HEK293 (cell line): ENCODE results near the gene IL17B.

Experiments used
- BCL11A ChIP-seq: fragments of 450-650 bp; formaldehyde crosslinking; IDR thresholded peaks from 2 replicates; pipeline ENCODE4 v1.5.1; 2016; ENCODE audit warnings: low read depth, missing biosample characterization, missing genetic modification characterization
- FEZF1 ChIP-seq: fragments of 450-650 bp; formaldehyde crosslinking; IDR thresholded peaks from 2 replicates; pipeline ENCODE4 v1.5.1; 2016; ENCODE audit warnings: missing biosample characterization, missing genetic modification characterization
- GLIS2 ChIP-seq: fragments of 450-650 bp; formaldehyde crosslinking; IDR thresholded peaks from 2 replicates; pipeline ENCODE4 v1.5.1; 2016; ENCODE audit warnings: missing biosample characterization, missing genetic modification characterization
- HOXC10 ChIP-seq: sonication (generic); formaldehyde crosslinking; IDR thresholded peaks from 2 replicates; pipeline ENCODE4 v1.8.1; 2023; ENCODE audit warnings: mild to moderate bottlenecking, missing genetic modification reagents
- IKZF3 ChIP-seq: fragments of 450-650 bp; IDR thresholded peaks from 2 replicates; pipeline ENCODE4 v1.5.0; 2018; ENCODE audit warnings: missing biosample characterization, mild to moderate bottlenecking, missing genetic modification characterization, moderate library complexity
- MYNN ChIP-seq: fragments of 450-650 bp; formaldehyde crosslinking; IDR thresholded peaks from 2 replicates; pipeline ENCODE4 v1.5.1; 2016; ENCODE audit warnings: missing biosample characterization, missing genetic modification characterization, borderline replicate concordance
- OSR2 ChIP-seq: fragments of 450-650 bp; formaldehyde crosslinking; IDR thresholded peaks from 2 replicates; pipeline ENCODE4 v1.5.1; 2016; ENCODE audit warnings: missing biosample characterization, missing genetic modification characterization
- ZBTB48 ChIP-seq: fragments of 450-650 bp; formaldehyde crosslinking; IDR thresholded peaks from 2 replicates; pipeline ENCODE4 v1.5.1; 2016; ENCODE audit warnings: missing biosample characterization, missing genetic modification characterization
- ZEB2 ChIP-seq: fragments of 450-650 bp; formaldehyde crosslinking; IDR thresholded peaks from 2 replicates; pipeline ENCODE4 v1.5.1; 2016; ENCODE audit warnings: missing biosample characterization, missing genetic modification characterization
- ZFP3 ChIP-seq: fragments of 450-650 bp; formaldehyde crosslinking; IDR thresholded peaks from 2 replicates; pipeline ENCODE4 v1.5.1; 2016; ENCODE audit warnings: low read depth, missing biosample characterization, missing genetic modification characterization
- ZNF121 ChIP-seq: fragments of 450-650 bp; formaldehyde crosslinking; IDR thresholded peaks from 2 replicates; pipeline ENCODE4 v1.5.1; 2016; ENCODE audit warnings: missing biosample characterization, missing genetic modification characterization
- ZNF133 ChIP-seq: fragments of 450-650 bp; formaldehyde crosslinking; IDR thresholded peaks from 2 replicates; pipeline ENCODE4 v1.5.1; 2016; ENCODE audit warnings: missing biosample characterization, missing genetic modification characterization
- ZNF138 ChIP-seq: fragments of 450-650 bp; formaldehyde crosslinking; IDR thresholded peaks from 2 replicates; pipeline ENCODE4 v1.5.1; 2016; ENCODE audit warnings: missing biosample characterization, missing genetic modification characterization, borderline replicate concordance
- ZNF140 ChIP-seq: fragments of 450-650 bp; formaldehyde crosslinking; IDR thresholded peaks from 2 replicates; pipeline ENCODE4 v1.5.1; 2016; ENCODE audit warnings: missing biosample characterization, missing genetic modification characterization
- ZNF24 ChIP-seq: fragments of 450-650 bp; formaldehyde crosslinking; IDR thresholded peaks from 2 replicates; pipeline ENCODE4 v1.5.1; 2016; ENCODE audit warnings: missing biosample characterization, missing genetic modification characterization
- ZNF416 ChIP-seq: fragments of 450-650 bp; formaldehyde crosslinking; IDR thresholded peaks from 2 replicates; pipeline ENCODE4 v1.5.1; 2016; ENCODE audit warnings: missing biosample characterization, missing genetic modification characterization
- ZNF426 ChIP-seq: fragments of 450-650 bp; formaldehyde crosslinking; IDR thresholded peaks from 2 replicates; pipeline ENCODE4 v1.5.1; 2017; ENCODE audit warnings: missing biosample characterization, missing genetic modification characterization, mild to moderate bottlenecking, inconsistent platforms, moderate library complexity
- ZNF518A ChIP-seq: fragments of 450-650 bp; formaldehyde crosslinking; conservative IDR thresholded peaks from 2 replicates; pipeline ENCODE4 v1.5.1; 2016; ENCODE audit warnings: low read depth, missing biosample characterization, missing genetic modification characterization
- ZNF548 ChIP-seq: fragments of 450-650 bp; formaldehyde crosslinking; IDR thresholded peaks from 2 replicates; pipeline ENCODE4 v1.5.1; 2016; ENCODE audit warnings: missing biosample characterization, missing genetic modification characterization
- ZNF585B ChIP-seq: fragments of 450-650 bp; formaldehyde crosslinking; IDR thresholded peaks from 2 replicates; pipeline ENCODE4 v1.5.1; 2016; ENCODE audit warnings: missing biosample characterization, missing genetic modification characterization
- ZNF600 ChIP-seq: fragments of 450-650 bp; formaldehyde crosslinking; IDR thresholded peaks from 2 replicates; pipeline ENCODE4 v1.5.1; 2016; ENCODE audit warnings: missing biosample characterization, missing genetic modification characterization
- ZNF791 ChIP-seq: fragments of 450-650 bp; formaldehyde crosslinking; IDR thresholded peaks from 2 replicates; pipeline ENCODE4 v1.5.1; 2016; ENCODE audit warnings: missing biosample characterization, missing genetic modification characterization
- ZNF792 ChIP-seq: fragments of 450-650 bp; formaldehyde crosslinking; IDR thresholded peaks from 2 replicates; pipeline ENCODE4 v1.5.1; 2016; ENCODE audit warnings: missing biosample characterization, missing genetic modification characterization
- ZSCAN4 ChIP-seq: fragments of 450-650 bp; formaldehyde crosslinking; IDR thresholded peaks from 2 replicates; pipeline ENCODE4 v1.5.1; 2017; ENCODE audit warnings: missing biosample characterization, missing genetic modification characterization
- TF ChIP-seq, protein P1 (sequence below): fragments of 450-650 bp; formaldehyde crosslinking; IDR thresholded peaks from 2 replicates; pipeline ENCODE4 v1.5.1; 2016; ENCODE audit warnings: missing biosample characterization, missing genetic modification characterization
- TF ChIP-seq, protein P2 (sequence below): sonication (generic); formaldehyde crosslinking; IDR thresholded peaks from 2 replicates; pipeline ENCODE4 v1.8.1; 2022; ENCODE audit warnings: mild to moderate bottlenecking, moderate library complexity, missing genetic modification reagents
- TF ChIP-seq, protein P3 (sequence below): fragments of 450-650 bp; formaldehyde crosslinking; IDR thresholded peaks from 2 replicates; pipeline ENCODE4 v1.5.1; 2016; ENCODE audit warnings: missing biosample characterization, missing genetic modification characterization, low read depth

Gene IL17B

DNA sequence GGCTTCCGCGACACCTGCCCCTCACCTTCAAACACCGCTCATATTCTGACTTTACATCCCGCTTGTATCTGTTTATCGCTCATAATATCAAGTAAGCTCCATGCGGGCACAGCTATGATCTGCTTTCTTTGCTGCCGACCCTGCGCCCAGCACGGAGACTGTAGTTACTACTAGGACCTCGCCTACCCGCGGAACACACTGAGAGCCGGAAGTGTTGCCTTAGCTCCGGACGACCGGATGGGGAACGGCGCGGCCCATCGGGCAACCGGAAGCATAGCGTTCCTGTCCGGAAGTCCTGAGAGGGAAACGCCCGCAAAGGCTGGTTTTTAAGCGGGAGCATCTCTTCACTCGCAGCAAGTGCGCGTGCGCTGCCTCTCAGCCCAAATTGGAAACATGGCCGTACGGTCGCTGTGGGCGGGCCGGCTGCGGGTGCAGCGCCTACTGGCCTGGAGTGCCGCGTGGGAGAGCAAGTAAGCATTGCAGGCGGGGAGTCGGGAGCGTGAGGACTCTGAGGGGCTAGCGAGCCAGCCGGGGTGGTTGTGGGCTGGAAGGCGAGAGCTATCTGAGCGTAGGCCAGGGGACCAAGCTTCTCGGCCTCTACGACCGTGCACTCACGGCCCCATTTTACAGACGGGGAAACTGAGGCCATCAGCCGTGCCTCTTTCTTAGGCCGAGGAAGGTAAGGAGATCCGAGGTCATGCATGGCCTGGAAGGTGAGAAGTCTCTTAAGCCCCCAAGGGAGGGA is 33.8 kb downstream of the IL17B start, which contains the start of gene GRPEL2 (continued):
- TF ChIP-seq MYNN (tag by site-specific recombination): no peak
- no peak for TF ChIP-seq ZNF792 (tag by site-specific recombination)
- TF ChIP-seq, protein P1, sequence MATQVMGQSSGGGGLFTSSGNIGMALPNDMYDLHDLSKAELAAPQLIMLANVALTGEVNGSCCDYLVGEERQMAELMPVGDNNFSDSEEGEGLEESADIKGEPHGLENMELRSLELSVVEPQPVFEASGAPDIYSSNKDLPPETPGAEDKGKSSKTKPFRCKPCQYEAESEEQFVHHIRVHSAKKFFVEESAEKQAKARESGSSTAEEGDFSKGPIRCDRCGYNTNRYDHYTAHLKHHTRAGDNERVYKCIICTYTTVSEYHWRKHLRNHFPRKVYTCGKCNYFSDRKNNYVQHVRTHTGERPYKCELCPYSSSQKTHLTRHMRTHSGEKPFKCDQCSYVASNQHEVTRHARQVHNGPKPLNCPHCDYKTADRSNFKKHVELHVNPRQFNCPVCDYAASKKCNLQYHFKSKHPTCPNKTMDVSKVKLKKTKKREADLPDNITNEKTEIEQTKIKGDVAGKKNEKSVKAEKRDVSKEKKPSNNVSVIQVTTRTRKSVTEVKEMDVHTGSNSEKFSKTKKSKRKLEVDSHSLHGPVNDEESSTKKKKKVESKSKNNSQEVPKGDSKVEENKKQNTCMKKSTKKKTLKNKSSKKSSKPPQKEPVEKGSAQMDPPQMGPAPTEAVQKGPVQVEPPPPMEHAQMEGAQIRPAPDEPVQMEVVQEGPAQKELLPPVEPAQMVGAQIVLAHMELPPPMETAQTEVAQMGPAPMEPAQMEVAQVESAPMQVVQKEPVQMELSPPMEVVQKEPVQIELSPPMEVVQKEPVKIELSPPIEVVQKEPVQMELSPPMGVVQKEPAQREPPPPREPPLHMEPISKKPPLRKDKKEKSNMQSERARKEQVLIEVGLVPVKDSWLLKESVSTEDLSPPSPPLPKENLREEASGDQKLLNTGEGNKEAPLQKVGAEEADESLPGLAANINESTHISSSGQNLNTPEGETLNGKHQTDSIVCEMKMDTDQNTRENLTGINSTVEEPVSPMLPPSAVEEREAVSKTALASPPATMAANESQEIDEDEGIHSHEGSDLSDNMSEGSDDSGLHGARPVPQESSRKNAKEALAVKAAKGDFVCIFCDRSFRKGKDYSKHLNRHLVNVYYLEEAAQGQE (tag by site-specific recombination): peak; percentile 35; the same call in 1 of the 2 replicates
- no peak for TF ChIP-seq ZSCAN4 (tag by site-specific recombination)
- TF ChIP-seq FEZF1: no peak
- TF ChIP-seq ZNF140 (tag by site-specific recombination): no peak
- no peak for TF ChIP-seq ZNF548
- TF ChIP-seq BCL11A: 0 out of 2 replicates have a peak, but pooled peaks have one; percentile 18
- TF ChIP-seq ZNF585B (tag by site-specific recombination): no peak
- no peak for TF ChIP-seq ZNF138
- no peak for TF ChIP-seq ZNF426 (tag by site-specific recombination)
- peak; percentile 28; the same call in 1 of the 2 replicates for TF ChIP-seq ZBTB48 (tag by site-specific recombination)
- TF ChIP-seq, protein P2, sequence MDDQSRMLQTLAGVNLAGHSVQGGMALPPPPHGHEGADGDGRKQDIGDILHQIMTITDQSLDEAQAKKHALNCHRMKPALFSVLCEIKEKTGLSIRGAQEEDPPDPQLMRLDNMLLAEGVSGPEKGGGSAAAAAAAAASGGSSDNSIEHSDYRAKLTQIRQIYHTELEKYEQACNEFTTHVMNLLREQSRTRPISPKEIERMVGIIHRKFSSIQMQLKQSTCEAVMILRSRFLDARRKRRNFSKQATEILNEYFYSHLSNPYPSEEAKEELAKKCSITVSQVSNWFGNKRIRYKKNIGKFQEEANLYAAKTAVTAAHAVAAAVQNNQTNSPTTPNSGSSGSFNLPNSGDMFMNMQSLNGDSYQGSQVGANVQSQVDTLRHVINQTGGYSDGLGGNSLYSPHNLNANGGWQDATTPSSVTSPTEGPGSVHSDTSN (CRISPR knock-in tag): peak; percentile 77; the same call in 1 of the 2 replicates
- no peak for TF ChIP-seq ZNF791 (tag by site-specific recombination)
- peak; percentile 87 for TF ChIP-seq ZNF24 (tag by site-specific recombination)
- peak; percentile 70 for TF ChIP-seq GLIS2 (tag by site-specific recombination)
- no peak for TF ChIP-seq IKZF3 (tag by site-specific recombination)
- TF ChIP-seq ZNF416: no peak
- peak; percentile 96 for TF ChIP-seq ZNF518A (tag by site-specific recombination)
- no peak for TF ChIP-seq ZNF600
- no peak for TF ChIP-seq ZFP3 (tag by site-specific recombination)
- no peak for TF ChIP-seq HOXC10 (CRISPR knock-in tag)
- no peak for TF ChIP-seq OSR2 (tag by site-specific recombination)
- peak; percentile 88 for TF ChIP-seq ZNF121
- TF ChIP-seq, protein P3, sequence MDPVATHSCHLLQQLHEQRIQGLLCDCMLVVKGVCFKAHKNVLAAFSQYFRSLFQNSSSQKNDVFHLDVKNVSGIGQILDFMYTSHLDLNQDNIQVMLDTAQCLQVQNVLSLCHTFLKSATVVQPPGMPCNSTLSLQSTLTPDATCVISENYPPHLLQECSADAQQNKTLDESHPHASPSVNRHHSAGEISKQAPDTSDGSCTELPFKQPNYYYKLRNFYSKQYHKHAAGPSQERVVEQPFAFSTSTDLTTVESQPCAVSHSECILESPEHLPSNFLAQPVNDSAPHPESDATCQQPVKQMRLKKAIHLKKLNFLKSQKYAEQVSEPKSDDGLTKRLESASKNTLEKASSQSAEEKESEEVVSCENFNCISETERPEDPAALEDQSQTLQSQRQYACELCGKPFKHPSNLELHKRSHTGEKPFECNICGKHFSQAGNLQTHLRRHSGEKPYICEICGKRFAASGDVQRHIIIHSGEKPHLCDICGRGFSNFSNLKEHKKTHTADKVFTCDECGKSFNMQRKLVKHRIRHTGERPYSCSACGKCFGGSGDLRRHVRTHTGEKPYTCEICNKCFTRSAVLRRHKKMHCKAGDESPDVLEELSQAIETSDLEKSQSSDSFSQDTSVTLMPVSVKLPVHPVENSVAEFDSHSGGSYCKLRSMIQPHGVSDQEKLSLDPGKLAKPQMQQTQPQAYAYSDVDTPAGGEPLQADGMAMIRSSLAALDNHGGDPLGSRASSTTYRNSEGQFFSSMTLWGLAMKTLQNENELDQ (tag by site-specific recombination): no peak
- peak; percentile 83 for TF ChIP-seq ZEB2 (tag by site-specific recombination)
- no peak for TF ChIP-seq ZNF133 (tag by site-specific recombination)
